GM12873 (cell line): Measurements from ENCODE around the gene HCN2.

Experiments
- CTCF ChIP-seq: IDR thresholded peaks from 2 replicates; pipeline ENCODE4 v1.5.1; 2012; ENCODE audit warnings: low read depth, mild to moderate bottlenecking, moderate library complexity, low read length, control low read depth; ENCODE audit not compliant: insufficient read depth; ENCODE audit errors: missing control alignments

HCN2 gene

GRCh38 chr19:658059-658839, 68.6 kb downstream of the HCN2 start:
- no peak for TF ChIP-seq CTCF

GRCh38 chr19:658916-659839, 69.5 kb downstream of the HCN2 start:
- TF ChIP-seq CTCF, result no peak

DNA sequence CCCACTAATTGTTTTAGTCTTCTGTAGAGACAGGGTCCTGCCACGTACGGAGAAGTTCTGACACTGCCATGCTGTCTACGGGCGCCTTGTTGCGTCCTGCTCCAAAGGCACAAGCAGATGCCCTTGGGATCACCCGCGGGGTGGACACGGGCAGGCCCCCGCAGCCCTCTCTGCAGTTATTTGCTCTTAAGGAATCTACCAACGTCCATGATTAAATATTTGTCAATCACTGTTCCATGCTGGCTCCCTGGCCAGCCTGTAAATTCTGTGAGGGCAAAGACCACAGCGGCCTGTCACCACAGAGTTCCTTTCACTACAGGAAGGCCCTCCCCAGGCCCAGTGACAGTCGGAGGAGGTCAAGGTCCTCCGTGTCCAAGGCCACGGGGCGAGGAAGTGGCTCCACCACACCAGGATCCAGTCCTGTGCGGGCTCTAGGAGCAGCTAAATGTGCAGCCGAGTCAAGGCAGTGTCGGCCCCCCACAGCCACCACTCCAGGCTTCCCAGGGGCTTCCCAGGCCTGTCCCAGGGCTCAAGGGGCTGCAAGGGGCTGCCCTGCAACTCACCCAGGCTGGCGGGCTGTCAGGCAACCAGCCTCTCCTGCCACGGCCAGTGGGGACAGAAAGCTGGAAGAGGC, 71.2 kb downstream of the HCN2 start:
- TF ChIP-seq CTCF, result no peak

DNA sequence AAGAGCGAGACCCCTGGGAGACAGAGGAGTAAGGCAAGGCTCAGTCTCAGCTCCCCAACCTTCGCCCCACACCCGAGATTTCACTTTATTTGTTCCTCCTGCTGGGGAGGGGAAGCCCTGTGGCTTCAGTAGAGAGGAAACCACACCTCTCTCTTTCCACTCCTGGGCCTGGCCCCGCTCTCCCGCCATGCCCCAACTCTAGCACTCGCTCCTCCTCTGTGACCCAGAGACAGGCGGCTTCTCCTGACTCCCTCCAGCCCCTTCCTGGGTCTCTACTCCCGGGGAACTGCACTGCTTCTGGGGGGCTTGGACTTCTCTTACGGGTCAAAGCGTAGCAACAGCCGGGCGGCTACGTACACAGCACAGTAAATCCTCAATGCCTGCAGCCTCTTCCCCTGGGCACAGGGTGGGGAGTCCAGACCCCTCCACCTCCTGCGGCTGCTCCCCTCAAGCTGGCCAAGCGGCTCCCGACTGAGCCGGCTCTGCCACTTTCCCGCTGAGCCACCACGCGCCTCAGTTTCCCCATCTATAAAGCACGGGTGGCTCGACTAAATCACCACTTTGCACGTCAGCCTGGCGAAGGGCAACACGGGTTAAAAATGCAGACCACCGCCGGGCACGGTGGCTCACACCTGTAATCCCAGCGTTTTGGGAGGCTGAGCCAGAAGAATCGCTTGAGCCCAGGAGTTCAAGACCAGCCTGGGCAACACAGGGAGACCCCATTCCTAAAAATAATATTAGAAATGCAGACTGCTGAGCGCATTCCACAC, 71.9 kb downstream of the HCN2 start:
- TF ChIP-seq CTCF, result no peak

GRCh38 chr19:662207-662961, 72.7 kb downstream of the HCN2 start:
- TF ChIP-seq CTCF, result no peak

- no peak for TF ChIP-seq CTCF
These were observed 73.4 kb downstream of the HCN2 start, which contains the start of gene RNF126 for GRCh38 chr19:662962-663681. TSS of gene RNF126 (minus strand) at chr19:663214. CDS start at chr19:663121, 93 bp downstream.
